DND-41 (cell line): ENCODE data around the gene NCKAP5L.
A peak's percentile ranks its signal among the peaks of the same experiment; 100 is the strongest.

Experiments
- ATAC-seq: fragments of 200-7000 bp; cut with Tn5 transposase; 3 replicates; pipeline ENCODE4 v1.9.1; 2021; ENCODE audit warnings: low read depth; ENCODE audit not compliant: insufficient read depth
- DNase-seq: peaks from one replicate; pipeline ENCODE4 v3.0.0-alpha.2; 2020
- H2AFZ ChIP-seq: 2 replicates; pipeline ENCODE4 v1.6.0; 2012; ENCODE audit warnings: low read depth, low read length
- H3K27ac ChIP-seq: 2 replicates; pipeline ENCODE4 v1.5.1; 2012; ENCODE audit warnings: low read length, inconsistent platforms
- H3K27me3 ChIP-seq: fragments of 200-600 bp; sonication (generic); 2 replicates; pipeline ENCODE4 v1.6.0; 2012; ENCODE audit warnings: low read length, mild to moderate bottlenecking, inconsistent platforms; ENCODE audit not compliant: insufficient read depth, poor library complexity
- H3K36me3 ChIP-seq: 2 replicates; pipeline ENCODE4 v1.5.1; 2012; ENCODE audit warnings: low read length, inconsistent platforms; ENCODE audit not compliant: insufficient read depth
- H3K4me1 ChIP-seq: 2 replicates; pipeline ENCODE4 v1.5.1; 2012; ENCODE audit warnings: mild to moderate bottlenecking, low read length; ENCODE audit not compliant: insufficient read depth
- H3K4me2 ChIP-seq: 2 replicates; pipeline ENCODE4 v1.6.0; 2012; ENCODE audit warnings: mild to moderate bottlenecking, moderate library complexity, low read length, inconsistent platforms; ENCODE audit not compliant: insufficient read depth
- H3K4me3 ChIP-seq, 2 experiments: fragments of 200-600 bp in 1 of 2; shearing (Covaris generic) in 1 of 2; 2 replicates each; pipeline ENCODE4 v1.5.1; 2012 to 2016; ENCODE audit warnings: inconsistent platforms in 2 of 2, low read length in 2 of 2, mild to moderate bottlenecking in 2 of 2, low read depth in 1 of 2, moderate library complexity in 1 of 2
- H3K79me2 ChIP-seq: 2 replicates; pipeline ENCODE4 v1.6.0; 2012; ENCODE audit warnings: low read length, inconsistent platforms; ENCODE audit not compliant: insufficient read depth
- H3K9ac ChIP-seq: 2 replicates; pipeline ENCODE4 v1.6.0; 2012; ENCODE audit warnings: low read depth, mild to moderate bottlenecking, inconsistent platforms, low read length, moderate library complexity
- H3K9me3 ChIP-seq: 2 replicates; pipeline ENCODE4 v1.5.1; 2012; ENCODE audit warnings: low read length, moderate library complexity, mild to moderate bottlenecking, inconsistent platforms; ENCODE audit not compliant: insufficient read depth, severe bottlenecking
- H4K20me1 ChIP-seq: 2 replicates; pipeline ENCODE4 v1.6.0; 2012; ENCODE audit warnings: low read length; ENCODE audit not compliant: insufficient read depth
- CTCF ChIP-seq: IDR thresholded peaks from 2 replicates; pipeline ENCODE4 v1.5.1; 2012; ENCODE audit warnings: borderline replicate concordance, low read length, moderate library complexity, mild to moderate bottlenecking; ENCODE audit not compliant: poor library complexity, severe bottlenecking; ENCODE audit errors: extremely low read depth
- EZH2 ChIP-seq: IDR thresholded peaks from 3 replicates; pipeline ENCODE4 v1.6.1; 2012; ENCODE audit warnings: borderline replicate concordance, low read depth, mild to moderate bottlenecking, moderate library complexity, low read length, inconsistent platforms; ENCODE audit not compliant: severe bottlenecking

NCKAP5L gene

GRCh38 chr12:49853671-49854070 lies 25.5 kb upstream of the NCKAP5L start:
- Histone ChIP-seq H2AFZ (no peak overlapping the region), H3K4me3 (no peak overlapping the region), H3K27ac (no peak overlapping the region), H3K27me3 (no peaks in the 10 kb centered on the region), H3K79me2 (no peaks in the 10 kb centered on the region), H3K4me2 (no peak overlapping the region), H3K9ac (no peak overlapping the region), H3K9me3 (no peaks in the 10 kb centered on the region), H3K36me3 (no peaks in the 10 kb centered on the region), H4K20me1 (no peaks in the 10 kb centered on the region), H3K4me1 (no peaks in the 10 kb centered on the region)
- DNase-seq (no peak), ATAC-seq (no peak)
- no peak for TF ChIP-seq EZH2
- no peak for TF ChIP-seq CTCF

- DNase-seq (peak; percentile 51), ATAC-seq (no peak)
- no peak overlapping the region for H3K4me3 ChIP-seq
- H3K4me1 ChIP-seq: peaks cover 22% of the 10 kb centered on the region
- no peak overlapping the region for H3K27ac ChIP-seq
- H3K9me3 ChIP-seq: no peaks in the 10 kb centered on the region
- peaks cover 15% of the 10 kb centered on the region for H3K79me2 ChIP-seq
- H3K4me2 ChIP-seq: no peak overlapping the region
- no peak for TF ChIP-seq EZH2
- TF ChIP-seq CTCF: no peak
- H4K20me1 ChIP-seq: no peaks in the 10 kb centered on the region
- no peaks in the 10 kb centered on the region for H3K27me3 ChIP-seq
- no peaks in the 10 kb centered on the region for H3K36me3 ChIP-seq
- peak overlapping the region; percentile 59 for H2AFZ ChIP-seq
- no peak overlapping the region for H3K9ac ChIP-seq
These were observed 18.9 kb upstream of the NCKAP5L start for GRCh38 chr12:49847161-49847560.

GRCh38 chr12:49846032-49846431 lies 17.8 kb upstream of the NCKAP5L start:
- no peak for ATAC-seq

More at GRCh38 chr12:49846032-49846431, 17.8 kb upstream of the NCKAP5L start:
- Histone ChIP-seq H3K4me2 (no peak overlapping the region), H2AFZ (no peak overlapping the region), H3K27ac (no peak overlapping the region), H3K27me3 (no peaks in the 10 kb centered on the region), H3K9ac (no peak overlapping the region), H3K79me2 (peaks cover 20% of the 10 kb centered on the region), H3K9me3 (no peaks in the 10 kb centered on the region), H4K20me1 (no peaks in the 10 kb centered on the region), H3K4me3 (no peak overlapping the region), H3K4me1 (peaks cover 31% of the 10 kb centered on the region), H3K36me3 (no peaks in the 10 kb centered on the region)
- TF ChIP-seq CTCF: no peak
- no peak for TF ChIP-seq EZH2
- no peak for DNase-seq
